Measurements from ENCODE around the gene ANKRD34A.

GRCh38 chr1:145975216-145975615 is 10.8 kb upstream of the ANKRD34A start:
- TF ChIP-seq CTCF (conservative IDR thresholded peaks at IDR 0.05 in 1 of 2, IDR thresholded peaks at IDR 0.05 in 1 of 2; ENCODE audit: low read depth in 1 of 2, low read length in 2 of 2) (no peak), EZH2 (IDR thresholded peaks at IDR 0.05; ENCODE audit: low read length, missing control alignments) (no peak)

All from fibroblast of lung (primary cell).